ENCODE results near the gene SOX3.

Gene SOX3

DNA sequence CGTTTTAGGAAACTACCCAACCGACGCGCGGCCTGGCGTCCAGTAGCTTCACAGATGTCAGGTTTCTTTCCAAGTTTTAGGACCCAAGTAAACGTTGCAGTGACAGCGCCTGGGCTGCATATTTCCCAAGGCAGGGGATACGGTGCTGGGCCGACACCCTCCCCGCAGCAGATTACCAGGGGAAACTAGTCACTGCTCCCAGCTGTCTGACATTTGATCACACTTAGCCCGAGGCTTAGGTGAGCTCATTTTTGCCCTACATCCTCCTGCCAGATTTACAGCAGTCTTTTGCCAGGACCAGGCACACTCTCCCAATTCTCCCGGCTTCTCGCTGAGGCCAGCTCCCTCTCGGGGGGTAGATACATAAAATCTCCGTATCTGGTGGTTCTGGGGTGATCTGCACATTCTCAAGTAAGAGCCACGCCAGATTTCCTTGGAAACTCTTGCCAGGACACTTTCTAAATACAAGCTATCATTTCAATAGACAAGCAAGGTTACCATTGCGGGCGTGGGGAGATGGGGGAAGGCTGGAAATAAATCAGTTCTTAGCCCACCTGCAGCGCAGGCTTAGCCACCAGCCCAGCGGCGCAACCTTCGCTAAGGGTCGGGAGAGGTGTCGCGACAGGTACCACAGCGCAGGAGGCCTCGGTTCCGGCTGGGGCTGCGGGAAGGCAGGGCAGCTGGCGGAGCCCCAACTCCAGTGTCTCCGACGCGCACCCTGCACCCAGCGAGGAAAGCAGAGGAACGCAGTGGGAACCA is 2.5 kb upstream of the SOX3 start:
- Histone ChIP-seq H3K4me3 (ENCODE audit: low read length) (no peak overlapping the region), H3K36me3 (replicated peaks; ENCODE audit: insufficient read depth, low read length) (no peaks in the 10 kb centered on the region), H4K20me1 (ENCODE audit: insufficient read depth, low read length) (no peaks in the 10 kb centered on the region), H2AFZ (ENCODE audit: low read length) (no peak overlapping the region), H3K9me2 (replicated peaks; ENCODE audit: insufficient read depth, low read length) (no peaks in the 10 kb centered on the region), H3F3A (ENCODE audit: insufficient read depth, low read length) (no peaks in the 10 kb centered on the region), H3K79me2 (ENCODE audit: low read length) (no peaks in the 10 kb centered on the region), H3K27ac (ENCODE audit: low read length) (no peak overlapping the region), H3K4me2 (ENCODE audit: low read depth, low read length) (no peak overlapping the region), H3K4me1 (ENCODE audit: low read length) (no peaks in the 10 kb centered on the region), H3K9me3 (replicated peaks; ENCODE audit: insufficient read depth, low read length) (no peaks in the 10 kb centered on the region), H3K9ac (ENCODE audit: low read length) (no peak overlapping the region), H3K27me3 (replicated peaks; ENCODE audit: insufficient read depth, low read length) (no peaks in the 10 kb centered on the region)
- TF ChIP-seq EZH2phosphoT487 (IDR thresholded peaks at IDR 0.05; ENCODE audit: low read length): no peak
- TF ChIP-seq EZH2 (optimal IDR thresholded peaks at IDR 0.05; ENCODE audit: low read depth, low read length): no peak
- TF ChIP-seq, protein P1, sequence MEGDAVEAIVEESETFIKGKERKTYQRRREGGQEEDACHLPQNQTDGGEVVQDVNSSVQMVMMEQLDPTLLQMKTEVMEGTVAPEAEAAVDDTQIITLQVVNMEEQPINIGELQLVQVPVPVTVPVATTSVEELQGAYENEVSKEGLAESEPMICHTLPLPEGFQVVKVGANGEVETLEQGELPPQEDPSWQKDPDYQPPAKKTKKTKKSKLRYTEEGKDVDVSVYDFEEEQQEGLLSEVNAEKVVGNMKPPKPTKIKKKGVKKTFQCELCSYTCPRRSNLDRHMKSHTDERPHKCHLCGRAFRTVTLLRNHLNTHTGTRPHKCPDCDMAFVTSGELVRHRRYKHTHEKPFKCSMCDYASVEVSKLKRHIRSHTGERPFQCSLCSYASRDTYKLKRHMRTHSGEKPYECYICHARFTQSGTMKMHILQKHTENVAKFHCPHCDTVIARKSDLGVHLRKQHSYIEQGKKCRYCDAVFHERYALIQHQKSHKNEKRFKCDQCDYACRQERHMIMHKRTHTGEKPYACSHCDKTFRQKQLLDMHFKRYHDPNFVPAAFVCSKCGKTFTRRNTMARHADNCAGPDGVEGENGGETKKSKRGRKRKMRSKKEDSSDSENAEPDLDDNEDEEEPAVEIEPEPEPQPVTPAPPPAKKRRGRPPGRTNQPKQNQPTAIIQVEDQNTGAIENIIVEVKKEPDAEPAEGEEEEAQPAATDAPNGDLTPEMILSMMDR (IDR thresholded peaks at IDR 0.05; ENCODE audit: low read length): no peak
- no peak for DNase-seq

DNA sequence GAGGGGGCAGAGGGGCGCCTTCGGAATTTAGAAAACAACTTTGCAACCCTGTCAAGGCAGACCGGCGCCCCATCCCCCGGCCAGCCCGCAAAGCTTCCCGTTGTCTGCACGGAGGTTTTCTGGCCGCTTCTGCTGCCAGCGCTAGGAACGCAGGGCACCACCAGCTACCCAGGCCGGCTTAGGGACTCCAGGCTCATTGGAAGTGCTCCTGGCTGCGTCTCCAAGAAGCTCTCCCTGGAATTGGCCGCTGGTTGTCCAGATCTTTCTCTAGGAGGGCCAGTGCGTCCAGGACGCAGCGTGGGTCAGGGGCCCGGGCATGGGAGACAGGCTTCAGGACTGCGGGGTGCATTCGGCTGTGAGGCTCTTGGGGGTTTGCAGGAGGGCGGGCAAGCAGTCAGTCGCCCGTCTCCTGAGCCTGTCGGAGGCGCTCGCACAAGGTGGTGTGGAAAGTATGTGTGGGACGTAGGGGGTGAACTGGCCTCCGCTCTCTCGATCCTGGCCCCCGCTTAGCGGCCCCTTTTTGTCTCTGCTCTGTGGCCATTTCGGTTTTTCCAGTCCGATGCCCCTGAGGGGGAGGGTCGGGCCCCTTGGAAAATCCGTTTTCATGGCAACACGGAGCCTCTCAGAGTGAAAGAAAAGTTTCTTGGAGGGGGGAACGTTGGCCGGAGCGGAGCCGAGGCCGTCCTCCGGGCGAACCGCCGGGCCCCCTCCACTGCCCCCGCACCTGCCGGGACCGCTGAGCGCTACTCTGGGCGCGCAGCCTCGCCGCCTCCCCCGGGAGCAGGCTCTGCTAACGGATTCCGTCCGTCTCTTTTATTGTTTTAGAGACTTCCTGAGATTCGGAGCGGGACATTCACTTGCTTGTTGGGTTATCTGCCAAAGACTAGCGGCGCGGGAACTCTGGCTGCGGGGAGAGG is 810 bp upstream of the SOX3 start:
- H3K79me2 ChIP-seq (ENCODE audit: low read length): no peaks in the 10 kb centered on the region
- H3K27me3 ChIP-seq (replicated peaks; ENCODE audit: insufficient read depth, low read length): no peaks in the 10 kb centered on the region
- H3K4me2 ChIP-seq (ENCODE audit: low read depth, low read length): no peak overlapping the region
- no peak for DNase-seq
- H3K9me2 ChIP-seq (replicated peaks; ENCODE audit: insufficient read depth, low read length): no peaks in the 10 kb centered on the region
- TF ChIP-seq, protein P1 (IDR thresholded peaks at IDR 0.05; ENCODE audit: low read length): no peak
- TF ChIP-seq EZH2phosphoT487 (IDR thresholded peaks at IDR 0.05; ENCODE audit: low read length) (no peak), EZH2 (optimal IDR thresholded peaks at IDR 0.05; ENCODE audit: low read depth, low read length) (no peak)
- H3F3A ChIP-seq (ENCODE audit: insufficient read depth, low read length): no peaks in the 10 kb centered on the region
- no peak overlapping the region for H3K4me3 ChIP-seq (ENCODE audit: low read length)
- no peak overlapping the region for H3K27ac ChIP-seq (ENCODE audit: low read length)
- H3K9me3 ChIP-seq (replicated peaks; ENCODE audit: insufficient read depth, low read length): no peaks in the 10 kb centered on the region
- no peak overlapping the region for H2AFZ ChIP-seq (ENCODE audit: low read length)
- H4K20me1 ChIP-seq (ENCODE audit: insufficient read depth, low read length): no peaks in the 10 kb centered on the region
- H3K36me3 ChIP-seq (replicated peaks; ENCODE audit: insufficient read depth, low read length): no peaks in the 10 kb centered on the region
- H3K4me1 ChIP-seq (ENCODE audit: low read length): no peaks in the 10 kb centered on the region
- H3K9ac ChIP-seq (ENCODE audit: low read length): no peak overlapping the region

DNA sequence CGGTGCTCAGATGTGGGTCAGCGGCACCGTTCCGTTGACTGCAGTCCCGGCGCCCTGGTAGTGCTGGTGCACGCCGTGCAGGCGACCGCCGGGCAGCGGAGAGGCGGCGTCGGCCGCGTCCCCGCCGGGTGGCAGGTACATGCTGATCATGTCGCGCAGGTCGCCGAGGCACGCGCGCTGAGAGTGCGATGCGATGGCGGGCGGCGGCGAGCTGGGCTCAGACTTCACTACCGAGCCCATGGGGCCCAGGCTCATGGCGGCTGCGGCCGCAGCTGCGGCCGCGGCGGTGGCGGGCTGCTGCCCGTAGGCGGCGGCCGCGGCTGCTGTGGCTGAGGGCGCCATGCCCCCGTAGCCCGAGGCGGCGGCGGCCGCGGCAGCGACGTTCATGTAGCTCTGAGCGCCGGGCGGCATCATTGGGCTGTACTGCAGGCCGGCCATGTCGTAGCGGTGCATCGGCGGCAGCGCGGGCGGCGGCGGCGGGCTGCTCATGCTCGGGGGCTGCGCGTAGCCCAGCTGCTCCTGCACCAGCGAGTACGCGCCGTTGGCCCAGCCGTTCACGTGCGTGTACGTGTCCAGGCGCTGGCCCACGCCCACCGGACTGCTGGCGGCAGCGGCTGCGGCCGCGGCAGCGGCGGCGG is 1.0 kb downstream of the SOX3 start:
- Histone ChIP-seq H3K9me3 (replicated peaks; ENCODE audit: insufficient read depth, low read length) (no peaks in the 10 kb centered on the region), H3K27me3 (replicated peaks; ENCODE audit: insufficient read depth, low read length) (no peaks in the 10 kb centered on the region), H3K4me1 (ENCODE audit: low read length) (no peaks in the 10 kb centered on the region), H3K4me3 (ENCODE audit: low read length) (no peak overlapping the region), H2AFZ (ENCODE audit: low read length) (no peak overlapping the region), H3K27ac (ENCODE audit: low read length) (no peak overlapping the region), H3F3A (ENCODE audit: insufficient read depth, low read length) (no peaks in the 10 kb centered on the region), H3K9ac (ENCODE audit: low read length) (no peak overlapping the region), H3K9me2 (replicated peaks; ENCODE audit: insufficient read depth, low read length) (no peaks in the 10 kb centered on the region), H3K36me3 (replicated peaks; ENCODE audit: insufficient read depth, low read length) (no peaks in the 10 kb centered on the region), H3K79me2 (ENCODE audit: low read length) (no peaks in the 10 kb centered on the region), H4K20me1 (ENCODE audit: insufficient read depth, low read length) (no peaks in the 10 kb centered on the region), H3K4me2 (ENCODE audit: low read depth, low read length) (no peak overlapping the region)
- no peak for DNase-seq
- TF ChIP-seq, protein P1 (IDR thresholded peaks at IDR 0.05; ENCODE audit: low read length): no peak
- no peak for TF ChIP-seq EZH2 (optimal IDR thresholded peaks at IDR 0.05; ENCODE audit: low read depth, low read length)
- no peak for TF ChIP-seq EZH2phosphoT487 (IDR thresholded peaks at IDR 0.05; ENCODE audit: low read length)

Data from MM.1S (cell line).